Hepatocyte (in vitro differentiated cells): Measurements from ENCODE around the gene NANP. TPM values are rescaled to one million over a fixed set of nuclear protein-coding genes. Genes with fewer than 3 reads are reported as not detected.

Experiments used
- DNase-seq: peaks from one replicate; pipeline ENCODE4 v3.0.0-alpha.2; 2016; ENCODE audit warnings: low spot score
- H2AFZ ChIP-seq: fragments of 200-600 bp; sonication (generic); 2 replicates; pipeline ENCODE4 v1.6.0; 2016; ENCODE audit warnings: antibody characterized with exemption, mild to moderate bottlenecking
- H3K27ac ChIP-seq: fragments of 200-600 bp; sonication (generic); 2 replicates; pipeline ENCODE4 v1.5.1; 2016; ENCODE audit warnings: mild to moderate bottlenecking
- H3K27me3 ChIP-seq: fragments of 200-600 bp; sonication (generic); 2 replicates; pipeline ENCODE4 v1.6.1; 2016
- H3K36me3 ChIP-seq: fragments of 200-600 bp; sonication (generic); replicated peaks from 2 replicates; pipeline ENCODE4 v1.5.1; 2016; ENCODE audit warnings: low read depth; ENCODE audit not compliant: insufficient read depth
- H3K4me1 ChIP-seq: fragments of 200-600 bp; sonication (generic); 2 replicates; pipeline ENCODE4 v1.5.1; 2016; ENCODE audit warnings: mild to moderate bottlenecking, moderate library complexity; ENCODE audit not compliant: insufficient read depth
- H3K4me2 ChIP-seq: fragments of 200-600 bp; sonication (generic); 2 replicates; pipeline ENCODE4 v1.6.0; 2016
- H3K4me3 ChIP-seq: fragments of 200-600 bp; sonication (generic); 2 replicates; pipeline ENCODE4 v1.5.1; 2016; ENCODE audit warnings: mild to moderate bottlenecking
- H3K79me2 ChIP-seq: fragments of 200-600 bp; sonication (generic); 2 replicates; pipeline ENCODE4 v1.6.0; 2017; ENCODE audit warnings: mild to moderate bottlenecking
- H3K9me2 ChIP-seq: fragments of 200-600 bp; sonication (generic); replicated peaks from 2 replicates; pipeline ENCODE4 v1.6.0; 2017; ENCODE audit warnings: mild to moderate bottlenecking; ENCODE audit not compliant: insufficient read depth
- H3K9me3 ChIP-seq: fragments of 200-600 bp; sonication (generic); 2 replicates; pipeline ENCODE4 v1.5.1; 2016; ENCODE audit warnings: low read depth, mild to moderate bottlenecking
- H4K20me1 ChIP-seq: fragments of 200-600 bp; sonication (generic); 2 replicates; pipeline ENCODE4 v1.6.0; 2016; ENCODE audit warnings: mild to moderate bottlenecking; ENCODE audit not compliant: insufficient read depth, poor library complexity, severe bottlenecking
- CTCF ChIP-seq: fragments of 200-600 bp; sonication (generic); IDR thresholded peaks from 2 replicates; pipeline ENCODE4 v1.5.1; 2016; ENCODE audit warnings: antibody characterized with exemption, mild to moderate bottlenecking; ENCODE audit not compliant: poor library complexity
- EZH2 ChIP-seq: fragments of 200-600 bp; sonication (generic); IDR thresholded peaks from 2 replicates; pipeline ENCODE4 v1.6.1; 2016; ENCODE audit warnings: antibody characterized with exemption, mild to moderate bottlenecking, borderline replicate concordance
- EZH2phosphoT487 ChIP-seq: fragments of 200-600 bp; sonication (generic); IDR thresholded peaks from one replicate; pipeline ENCODE4 v1.6.1; 2018; ENCODE audit warnings: antibody characterized with exemption, mild to moderate bottlenecking, low read depth, moderate library complexity; ENCODE audit not compliant: unreplicated experiment, severe bottlenecking
- WGBS: methylation state at CpG from one replicate; pipeline ENCODE4 v1.1.6; 2016; ENCODE audit warnings: low lambda C conversion rate; ENCODE audit errors: missing lambda C conversion rate; 5-methylcytosine and 5-hydroxymethylcytosine counted together
- polyA plus RNA-seq: library from polyadenylated mRNA; unstranded; fragments of >200 nt; fragmentation: Nextera tagmentation; extraction: Ambion mirVana; gene quantifications from 2 replicates; pipeline ENCODE4 v1.2.1, GENCODE V29; 2016
- small RNA-seq: library from RNA; depleted of rRNA; stranded (forward); fragments of <200 nt; gene quantifications from one replicate; pipeline ENCODE3, GENCODE V24; 2014
- total RNA-seq: library from RNA; depleted of rRNA; stranded (reverse); fragments of >200 nt; gene quantifications from 2 replicates; pipeline ENCODE4 v1.2.3, GENCODE V29; 2014

Gene NANP
- total and polyA plus RNA-seq, 2 experiments from 2014 or later, result 3.7 to 7.1 TPM

GRCh38 chr20:25565578-25566157 is 58.1 kb downstream of the NANP start:
- Histone ChIP-seq H3K79me2 (peaks cover 83% of the 10 kb centered on the region), H2AFZ (no peak overlapping the region), H3K4me2 (no peak overlapping the region), H3K4me3 (no peak overlapping the region), H4K20me1 (peaks cover 12% of the 10 kb centered on the region), H3K9me3 (no peaks in the 10 kb centered on the region), H3K9me2 (no peaks in the 10 kb centered on the region), H3K36me3 (no peaks in the 10 kb centered on the region), H3K4me1 (peaks cover 5% of the 10 kb centered on the region), H3K27ac (peak overlapping the region; percentile 39), H3K27me3 (no peaks in the 10 kb centered on the region)
- 89% methylated on average over 6 of the region's 6 CpGs for WGBS
- DNase-seq, result no peak
- no peak for TF ChIP-seq CTCF

- Histone ChIP-seq H3K9me3 (no peaks in the 10 kb centered on the region), H3K9me2 (no peaks in the 10 kb centered on the region), H3K79me2 (peaks cover 82% of the 10 kb centered on the region), H3K27me3 (no peaks in the 10 kb centered on the region), H2AFZ (no peak overlapping the region), H4K20me1 (peaks cover 17% of the 10 kb centered on the region), H3K27ac (no peak overlapping the region), H3K4me1 (peaks cover 5% of the 10 kb centered on the region), H3K4me3 (no peak overlapping the region), H3K36me3 (no peaks in the 10 kb centered on the region), H3K4me2 (no peak overlapping the region)
- no peak for TF ChIP-seq EZH2
- no peak for TF ChIP-seq CTCF
- no peak for TF ChIP-seq EZH2phosphoT487
- DNase-seq, result no peak
- 98% methylated on average over 6 of the region's 6 CpGs for WGBS
Observed at GRCh38 chr20:25563876-25564275, 59.9 kb downstream of the NANP start.

GRCh38 chr20:25563362-25563761 is 60.5 kb downstream of the NANP start:
- Histone ChIP-seq H4K20me1 (peaks cover 17% of the 10 kb centered on the region), H2AFZ (no peak overlapping the region), H3K4me2 (no peak overlapping the region), H3K36me3 (no peaks in the 10 kb centered on the region), H3K27me3 (no peaks in the 10 kb centered on the region), H3K4me3 (no peak overlapping the region), H3K79me2 (peaks cover 82% of the 10 kb centered on the region), H3K9me2 (no peaks in the 10 kb centered on the region), H3K4me1 (peaks cover 5% of the 10 kb centered on the region), H3K9me3 (no peaks in the 10 kb centered on the region), H3K27ac (no peak overlapping the region)
- TF ChIP-seq CTCF (no peak), EZH2phosphoT487 (no peak), EZH2 (no peak)
- DNase-seq, result no peak

Small RNAs within 50 kb of the gene (small RNA-seq; reads per million reads assigned to genes)
- gene RN7SL594P, result not detected
- not detected for gene RNU6ATAC17P

Other genes with a start within 250 kb of the NANP start
- 63.0 and 69.5 TPM in 2 replicates for gene ABHD12, start 233.2 kb downstream of the NANP start, total RNA-seq
- gene ABHD12, start 233.2 kb downstream of the NANP start, polyA plus RNA-seq, result 150 and 187 TPM in 2 replicates
- 4.9 and 6.5 TPM in 2 replicates for gene GINS1, start 216.3 kb downstream of the NANP start, total RNA-seq
- 3.5 and 7.6 TPM in 2 replicates for gene GINS1, start 216.3 kb downstream of the NANP start, polyA plus RNA-seq
- gene NINL, start 38.5 kb downstream of the NANP start, total RNA-seq, result 23.2 and 27.1 TPM in 2 replicates
- gene NINL, start 38.5 kb downstream of the NANP start, polyA plus RNA-seq, result 24.5 and 31.7 TPM in 2 replicates
- gene ZNF337, start 72.8 kb upstream of the NANP start, total RNA-seq, result 7.7 and 11.3 TPM in 2 replicates
- 6.6 and 7.1 TPM in 2 replicates for gene ZNF337, start 72.8 kb upstream of the NANP start, polyA plus RNA-seq